Endothelial cell of hepatic sinusoid (primary cell): ENCODE results near the gene ARPIN.

Experiments
- in situ Hi-C: cut with HindIII; loops from 2 replicates; pipeline ENCODE4 v1.10.0; 2017; ENCODE audit warnings: low sequenced_read_pairs

Gene ARPIN

DNA sequence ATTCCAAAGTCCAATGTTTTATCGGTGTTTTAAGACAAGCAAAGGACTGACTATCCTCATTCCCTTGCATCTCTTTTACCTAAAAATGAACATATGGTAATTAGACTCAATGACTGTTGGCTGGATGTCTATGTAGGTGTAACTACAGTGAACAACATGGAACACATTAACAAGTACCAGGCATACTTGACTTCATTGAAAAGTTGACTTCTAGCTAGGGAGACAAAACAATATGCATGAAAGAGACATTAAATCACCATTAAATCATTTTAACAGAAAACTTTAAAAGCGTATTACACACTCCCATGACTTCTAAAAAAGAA lies 63.8 kb downstream of the ARPIN start:
- in situ Hi-C loops = no loop called here

DNA sequence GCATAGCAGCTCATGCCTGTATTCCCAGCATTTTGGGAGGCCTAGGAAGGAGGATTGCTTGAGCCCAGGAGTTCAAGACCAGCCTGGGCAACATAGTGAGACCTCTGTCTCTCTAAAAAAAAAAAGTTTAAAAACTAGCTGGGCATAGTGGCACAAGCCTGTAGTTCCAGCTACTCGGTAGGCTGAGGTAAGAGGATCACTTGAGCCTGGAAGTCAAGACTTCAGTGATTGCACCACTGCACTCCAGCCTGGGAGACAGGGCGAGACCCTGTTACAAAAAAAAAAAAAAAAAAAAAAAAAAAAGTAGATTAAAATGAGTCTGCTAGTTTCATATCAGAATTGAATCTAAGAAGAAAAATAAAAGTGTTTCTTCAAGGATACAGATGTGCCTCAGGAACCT lies 65.7 kb downstream of the ARPIN start:
- in situ Hi-C loops = no loop called here

DNA sequence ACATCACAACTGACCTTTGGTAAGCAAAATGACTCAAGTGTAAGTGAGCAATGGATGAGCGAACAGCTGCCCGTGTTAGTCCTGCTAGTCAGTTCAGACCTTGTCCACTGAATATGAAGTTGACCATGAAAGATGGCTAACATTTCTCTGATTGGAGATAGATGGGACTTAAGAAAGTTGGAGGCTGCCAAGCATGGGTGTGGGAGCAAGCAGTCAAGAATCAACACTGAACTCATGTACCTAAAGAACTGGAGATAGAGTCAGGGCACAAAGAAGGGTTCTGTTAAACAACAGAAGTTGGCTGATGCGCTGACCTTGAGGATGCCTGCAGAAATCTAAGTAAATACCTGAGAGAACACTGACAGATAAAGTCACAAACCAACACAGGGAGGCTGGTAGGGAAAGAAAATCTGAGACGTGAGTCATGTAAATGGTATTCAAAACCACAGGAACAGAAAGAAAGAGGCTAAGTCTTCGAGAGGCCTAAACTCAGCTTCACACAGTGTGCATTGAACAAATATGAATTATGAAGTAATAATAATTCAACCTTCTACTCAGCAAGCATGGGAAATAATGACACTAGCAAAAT lies 67.4 kb downstream of the ARPIN start:
- in situ Hi-C loops = no loop called here
